ENCODE results near the gene MOCS1.

Gene MOCS1

DNA sequence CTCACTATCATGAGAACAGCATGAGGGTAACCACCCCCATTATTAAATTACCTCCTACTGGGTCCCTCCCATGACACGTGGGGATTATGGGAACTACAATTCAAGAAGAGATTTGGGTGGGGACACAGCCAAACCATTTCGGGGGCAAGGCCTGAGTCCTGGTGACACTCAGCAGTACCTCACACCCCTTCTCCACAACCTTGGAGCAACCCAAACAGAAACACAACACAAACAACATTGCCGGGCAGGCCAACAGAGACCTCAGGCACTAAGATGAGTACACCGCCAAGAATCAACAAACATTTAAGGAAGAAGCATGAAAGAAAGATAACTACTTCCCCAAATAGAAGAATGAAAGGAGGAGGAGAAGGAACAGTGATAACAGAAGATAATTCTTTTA is 16.9 kb downstream of the MOCS1 start:
- no peak for DNase-seq (ENCODE audit: extremely low spot score)
- CTCF ChIA-PET = no interaction called here
- POLR2A ChIA-PET = no interaction called here
- TF ChIP-seq, protein P1, sequence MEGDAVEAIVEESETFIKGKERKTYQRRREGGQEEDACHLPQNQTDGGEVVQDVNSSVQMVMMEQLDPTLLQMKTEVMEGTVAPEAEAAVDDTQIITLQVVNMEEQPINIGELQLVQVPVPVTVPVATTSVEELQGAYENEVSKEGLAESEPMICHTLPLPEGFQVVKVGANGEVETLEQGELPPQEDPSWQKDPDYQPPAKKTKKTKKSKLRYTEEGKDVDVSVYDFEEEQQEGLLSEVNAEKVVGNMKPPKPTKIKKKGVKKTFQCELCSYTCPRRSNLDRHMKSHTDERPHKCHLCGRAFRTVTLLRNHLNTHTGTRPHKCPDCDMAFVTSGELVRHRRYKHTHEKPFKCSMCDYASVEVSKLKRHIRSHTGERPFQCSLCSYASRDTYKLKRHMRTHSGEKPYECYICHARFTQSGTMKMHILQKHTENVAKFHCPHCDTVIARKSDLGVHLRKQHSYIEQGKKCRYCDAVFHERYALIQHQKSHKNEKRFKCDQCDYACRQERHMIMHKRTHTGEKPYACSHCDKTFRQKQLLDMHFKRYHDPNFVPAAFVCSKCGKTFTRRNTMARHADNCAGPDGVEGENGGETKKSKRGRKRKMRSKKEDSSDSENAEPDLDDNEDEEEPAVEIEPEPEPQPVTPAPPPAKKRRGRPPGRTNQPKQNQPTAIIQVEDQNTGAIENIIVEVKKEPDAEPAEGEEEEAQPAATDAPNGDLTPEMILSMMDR (IDR thresholded peaks at IDR 0.05; ENCODE audit: control extremely low read depth, extremely low read depth, low read depth, missing control alignments) = no peak

DNA sequence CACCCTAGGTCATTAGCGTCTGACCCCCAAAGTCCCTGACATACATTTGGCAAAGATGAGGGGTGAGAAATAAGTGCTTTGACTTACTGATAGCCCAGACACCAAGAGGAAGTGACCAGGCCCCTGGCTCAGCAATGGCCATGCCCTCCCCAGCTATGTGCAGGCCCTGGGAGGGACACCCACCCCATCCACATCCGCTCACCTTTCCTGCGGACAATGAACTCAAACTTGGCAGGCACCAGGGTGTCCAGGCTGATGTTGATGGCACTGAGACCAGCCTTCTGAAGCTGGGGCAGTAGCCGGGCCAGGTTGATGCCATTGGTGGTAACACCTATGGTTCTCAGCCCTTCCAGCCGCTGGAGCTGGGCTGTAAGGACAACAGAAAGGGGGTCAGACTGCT is 18.4 kb downstream of the MOCS1 start:
- ChIA-PET CTCF (interaction anchor here (1.2 kb wide), 1 partner anchor 11 kb away, joined by 4 read pairs; no protein-coding TSS in a partner anchor), POLR2A (no interaction called here)
- TF ChIP-seq, protein P1 (IDR thresholded peaks at IDR 0.05; ENCODE audit: control extremely low read depth, extremely low read depth, low read depth, missing control alignments) = no peak
- DNase-seq (ENCODE audit: extremely low spot score) = no peak

GRCh38 chr6:39914239-39914638 is 20.0 kb downstream of the MOCS1 start:
- CTCF ChIA-PET = no interaction called here
- POLR2A ChIA-PET = no interaction called here
- TF ChIP-seq, protein P1 (IDR thresholded peaks at IDR 0.05; ENCODE audit: control extremely low read depth, extremely low read depth, low read depth, missing control alignments) = no peak
- no peak for DNase-seq (ENCODE audit: extremely low spot score)

- TF ChIP-seq, protein P1 (IDR thresholded peaks at IDR 0.05; ENCODE audit: control extremely low read depth, extremely low read depth, low read depth, missing control alignments) = no peak
- ChIA-PET CTCF (interaction anchor here (1.3 kb wide), 1 partner anchor 33 kb away, joined by 3 read pairs; no protein-coding TSS in a partner anchor), POLR2A (no interaction called here)
- no peak for DNase-seq (ENCODE audit: extremely low spot score)
Observed at GRCh38 chr6:39913391-39913916, 20.8 kb downstream of the MOCS1 start.

GRCh38 chr6:39912446-39912845 is 21.8 kb downstream of the MOCS1 start:
- ChIA-PET POLR2A (no interaction called here), CTCF (interaction anchor here (1.3 to 1.7 kb wide), 2 partner anchors 19 to 32 kb away, joined by 3 to 4 read pairs; no protein-coding TSS in a partner anchor)
- TF ChIP-seq, protein P1 (IDR thresholded peaks at IDR 0.05; ENCODE audit: control extremely low read depth, extremely low read depth, low read depth, missing control alignments) = no peak
- DNase-seq (ENCODE audit: extremely low spot score) = no peak

DNA sequence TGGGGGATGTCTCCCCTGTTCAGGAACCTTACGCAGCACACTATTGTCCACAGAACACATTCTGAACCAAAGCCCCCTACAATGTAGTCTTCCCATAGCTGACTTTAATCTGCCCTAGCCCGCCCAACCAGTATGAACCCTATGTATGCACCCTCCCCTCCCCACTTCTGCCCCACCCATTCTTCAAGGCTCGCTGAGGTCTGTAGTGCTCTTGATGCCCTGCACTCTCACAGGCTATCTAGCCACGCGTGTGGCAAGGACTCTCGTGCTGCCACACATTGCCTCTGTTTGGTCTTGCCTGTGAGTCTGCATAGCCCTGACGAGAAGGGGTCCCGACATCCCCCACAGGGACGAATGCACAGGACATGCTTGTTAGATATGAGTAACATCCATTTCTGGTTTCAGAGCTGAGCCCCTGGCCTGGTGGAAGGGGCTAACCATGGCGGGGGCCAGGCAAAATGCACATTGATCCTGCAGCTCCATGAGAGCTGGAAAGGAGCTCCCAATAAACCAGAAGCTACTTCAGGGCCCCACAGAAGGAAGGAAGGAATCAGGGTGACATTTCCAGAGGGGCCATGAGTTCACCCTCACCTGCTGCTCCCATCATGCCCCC is 22.6 kb downstream of the MOCS1 start:
- POLR2A ChIA-PET = no interaction called here
- CTCF ChIA-PET = interaction anchor here (1.7 kb wide), 1 partner anchor 18 kb away, joined by 4 read pairs; no protein-coding TSS in a partner anchor
- TF ChIP-seq, protein P1 (IDR thresholded peaks at IDR 0.05; ENCODE audit: control extremely low read depth, extremely low read depth, low read depth, missing control alignments) = no peak
- DNase-seq (ENCODE audit: extremely low spot score) = no peak
